HepG2 (cell line): Measurements from ENCODE around the gene SAPCD1. TPM values are rescaled to one million over a fixed set of nuclear protein-coding genes. Genes with fewer than 3 reads are reported as not detected.

Experiments
- CBX2 ChIP-seq, 2 experiments: fragments of 200-600 bp in 1 of 2; sonication (generic); formaldehyde crosslinking in 1 of 2; IDR thresholded peaks; 2 replicates each; pipeline versions ENCODE4 v1.7.0 to v1.8.1; 2018 to 2022; ENCODE audit warnings: low read depth in 2 of 2, low read length in 1 of 2, mild to moderate bottlenecking in 1 of 2, missing genetic modification reagents in 1 of 2
- CREBL2 ChIP-seq: sonication (generic); formaldehyde crosslinking; IDR thresholded peaks from 2 replicates; pipeline ENCODE4 v1.8.1; 2023; ENCODE audit warnings: missing genetic modification reagents, mild to moderate bottlenecking, borderline replicate concordance
- DR1 ChIP-seq: sonication (generic); formaldehyde crosslinking; IDR thresholded peaks from 2 replicates; pipeline ENCODE4 v1.8.0; 2021; ENCODE audit warnings: mild to moderate bottlenecking, missing genetic modification reagents, inconsistent platforms
- ELF1 ChIP-seq: sonication (generic); formaldehyde crosslinking; IDR thresholded peaks from 2 replicates; pipeline ENCODE4 v1.4.0; 2020; ENCODE audit warnings: missing genetic modification reagents
- EZH2 ChIP-seq: conservative IDR thresholded peaks from 2 replicates; pipeline ENCODE4 v1.6.1; 2012; ENCODE audit warnings: mild to moderate bottlenecking, low read depth, low read length, moderate library complexity
- IKZF4 ChIP-seq: sonication (generic); formaldehyde crosslinking; IDR thresholded peaks from 2 replicates; pipeline ENCODE4 v1.5.1; 2020; ENCODE audit warnings: borderline replicate concordance, mild to moderate bottlenecking, low read depth, missing genetic modification reagents; ENCODE audit errors: not compliant biosample characterization
- KAT8 ChIP-seq: IDR thresholded peaks from 2 replicates; pipeline ENCODE4 v1.6.1; 2016; ENCODE audit warnings: missing genetic modification reagents, missing compliant biosample characterization
- KDM3A ChIP-seq: IDR thresholded peaks from 2 replicates; pipeline ENCODE4 v1.6.1; 2018; ENCODE audit warnings: low read depth, missing compliant biosample characterization
- KLF16 ChIP-seq, 2 experiments: sonication (generic) in 1 of 2; formaldehyde crosslinking in 1 of 2; IDR thresholded peaks; 2 replicates each; pipeline versions ENCODE4 v1.6.1 to v1.8.0; 2016 to 2023; ENCODE audit warnings: missing genetic modification reagents in 2 of 2, missing compliant biosample characterization in 1 of 2
- MAFF ChIP-seq: IDR thresholded peaks from 2 replicates; pipeline ENCODE4 v1.6.1; 2011; ENCODE audit warnings: low read depth, low read length, improper control_type of control experiment
- MTF1 ChIP-seq: sonication (generic); formaldehyde crosslinking; IDR thresholded peaks from 2 replicates; pipeline ENCODE4 v1.5.0; 2020; ENCODE audit warnings: missing genetic modification reagents
- MXI1 ChIP-seq: IDR thresholded peaks from 3 replicates; pipeline ENCODE4 v1.6.1; 2012; ENCODE audit warnings: low read depth, low read length, inconsistent platforms, borderline replicate concordance
- NFRKB ChIP-seq: fragments of 450-650 bp; IDR thresholded peaks from 2 replicates; pipeline ENCODE4 v1.6.1; 2017
- PRDM4 ChIP-seq: sonication (generic); formaldehyde crosslinking; IDR thresholded peaks from 2 replicates; pipeline ENCODE4 v1.9.0; 2021; ENCODE audit warnings: missing genetic modification reagents, borderline replicate concordance
- SYNCRIP ChIP-seq: fragments of 200-400 bp; formaldehyde crosslinking; IDR thresholded peaks from 2 replicates; pipeline ENCODE4 v1.6.1; 2018; ENCODE audit warnings: mild to moderate bottlenecking, low read depth, low read length; ENCODE audit not compliant: insufficient read depth
- TEAD3 ChIP-seq: optimal IDR thresholded peaks from 2 replicates; pipeline ENCODE3; 2016; ENCODE audit warnings: borderline replicate concordance
- TGIF2 ChIP-seq: IDR thresholded peaks from 2 replicates; pipeline ENCODE4 v1.6.1; 2016; ENCODE audit warnings: control low read depth, missing compliant biosample characterization
- TMF1 ChIP-seq: sonication (generic); formaldehyde crosslinking; IDR thresholded peaks from 2 replicates; pipeline ENCODE4 v1.8.1; 2022; ENCODE audit warnings: low read depth, missing genetic modification reagents
- ZFYVE20 ChIP-seq: sonication (generic); formaldehyde crosslinking; IDR thresholded peaks from 2 replicates; pipeline ENCODE4 v1.8.0; 2023; ENCODE audit warnings: low read depth, mild to moderate bottlenecking, moderate library complexity, missing genetic modification reagents, borderline replicate concordance
- ZNF234 ChIP-seq: sonication (generic); formaldehyde crosslinking; conservative IDR thresholded peaks from 2 replicates; pipeline ENCODE4 v1.5.1; 2020; ENCODE audit warnings: mild to moderate bottlenecking, missing genetic modification reagents
- ZNF256 ChIP-seq: sonication (generic); formaldehyde crosslinking; conservative IDR thresholded peaks from 2 replicates; pipeline ENCODE4 v1.4.0; 2020; ENCODE audit warnings: missing genetic modification reagents
- ZNF496 ChIP-seq: sonication (generic); formaldehyde crosslinking; IDR thresholded peaks from 2 replicates; pipeline ENCODE4 v1.8.1; 2023; ENCODE audit warnings: mild to moderate bottlenecking, moderate library complexity, missing genetic modification reagents; ENCODE audit not compliant: insufficient replicate concordance
- ZNF691 ChIP-seq: sonication (generic); formaldehyde crosslinking; IDR thresholded peaks from 2 replicates; pipeline ENCODE4 v1.4.0; 2020; ENCODE audit warnings: missing genetic modification reagents, low read depth, mild to moderate bottlenecking, borderline replicate concordance
- ZNF704 ChIP-seq: sonication (generic); formaldehyde crosslinking; IDR thresholded peaks from 2 replicates; pipeline ENCODE4 v1.8.1; 2023; ENCODE audit warnings: mild to moderate bottlenecking, inconsistent platforms, moderate library complexity, missing genetic modification reagents, borderline replicate concordance
- ZNF83 ChIP-seq: sonication (generic); formaldehyde crosslinking; IDR thresholded peaks from 2 replicates; pipeline ENCODE4 v1.4.0; 2020; ENCODE audit warnings: missing genetic modification reagents, mild to moderate bottlenecking, borderline replicate concordance
- polyA plus RNA-seq, 8 experiments: library from polyadenylated mRNA; depleted of rRNA in 3 of 8; stranded (reverse) in 7 of 8; unstranded in 1 of 8; fragments of >200 nt; fragmentation: Illumina TruSeq in 4 of 8; extraction: Trizol in 4 of 8; gene quantifications; 2 replicates each; pipeline versions ENCODE4 v1.2.1 to v1.2.3, GENCODE V29; 2011 to 2016; ENCODE audit warnings: low read depth in 4 of 8, missing spikeins in 1 of 8, mixed read lengths in 1 of 8; ENCODE audit not compliant: insufficient read depth in 1 of 8
- total RNA-seq, 5 experiments: library from RNA; depleted of rRNA; stranded (reverse); fragments of >200 nt; fragmentation: Illumina TruSeq; extraction: Trizol; gene quantifications; 2 replicates each; pipeline ENCODE4 v1.2.3, GENCODE V29; 2016; ENCODE audit warnings: low read depth in 1 of 5

Gene SAPCD1
- total and polyA plus RNA-seq, 2 of the 13 experiments (the other 11 are each of a cell fraction or from before 2014, with no cell fraction given), result 2.5 to 3.9 TPM

GRCh38 chr6:31806470-31807272, 44.2 kb downstream of the SAPCD1 start, which contains the start of gene LSM2 (continued):
- TF ChIP-seq ZNF496, result no peak
- TF ChIP-seq MTF1, result no peak
- TF ChIP-seq TMF1 (CRISPR knock-in tag), result peak; percentile 84; the same call in 1 of the 2 replicates
- peak; percentile 80; the same call in 2 of the 3 replicates for TF ChIP-seq MXI1
- TF ChIP-seq CBX2 (IDR thresholded peaks at IDR 0.05; ENCODE audit: low read depth, low read length), result no peak
- no peak for TF ChIP-seq CBX2 (CRISPR knock-in tag; IDR thresholded peaks at IDR 0.05; ENCODE audit: low read depth)
- TF ChIP-seq IKZF4, result peak; percentile 97
- TF ChIP-seq NFRKB, result no peak
- no peak for TF ChIP-seq ZNF83 (CRISPR knock-in tag)
- no peak for TF ChIP-seq EZH2
- TF ChIP-seq CREBL2 (CRISPR knock-in tag), result peak; percentile 34; the same call in 1 of the 2 replicates
- no peak for TF ChIP-seq ZNF234 (CRISPR knock-in tag)
- peak; percentile 92 for TF ChIP-seq ZNF256 (CRISPR knock-in tag)
- no peak for TF ChIP-seq SYNCRIP
- TF ChIP-seq ZNF704 (CRISPR knock-in tag), result peak; percentile 84; the same call in 1 of the 2 replicates
- TF ChIP-seq ZNF691 (CRISPR knock-in tag), result peak; percentile 99
- no peak for TF ChIP-seq PRDM4 (CRISPR knock-in tag)
- peak; percentile 96 for TF ChIP-seq KDM3A (CRISPR knock-in tag)
- no peak for TF ChIP-seq MAFF
- peak; percentile 81 for TF ChIP-seq TGIF2 (CRISPR knock-in tag)
- peak; percentile 81 for TF ChIP-seq TEAD3 (CRISPR knock-in tag)
- TF ChIP-seq ZFYVE20 (CRISPR knock-in tag), result 0 out of 2 replicates have a peak, but pooled peaks have one; percentile 42
- peak in 1 of 2 experiments; percentile 90; a peak in 2 of 4 replicates for TF ChIP-seq KLF16 (CRISPR knock-in tag; IDR thresholded peaks at IDR 0.05)
- peak; percentile 95 for TF ChIP-seq DR1 (CRISPR knock-in tag)
- peak; percentile 97 for TF ChIP-seq KAT8
- TF ChIP-seq ELF1 (CRISPR knock-in tag), result peak; percentile 82
